Measurements from ENCODE around the gene MTMR10. TPM values are rescaled to one million over a fixed set of nuclear protein-coding genes. Genes with fewer than 3 reads are reported as not detected.

MTMR10 gene, protein sequence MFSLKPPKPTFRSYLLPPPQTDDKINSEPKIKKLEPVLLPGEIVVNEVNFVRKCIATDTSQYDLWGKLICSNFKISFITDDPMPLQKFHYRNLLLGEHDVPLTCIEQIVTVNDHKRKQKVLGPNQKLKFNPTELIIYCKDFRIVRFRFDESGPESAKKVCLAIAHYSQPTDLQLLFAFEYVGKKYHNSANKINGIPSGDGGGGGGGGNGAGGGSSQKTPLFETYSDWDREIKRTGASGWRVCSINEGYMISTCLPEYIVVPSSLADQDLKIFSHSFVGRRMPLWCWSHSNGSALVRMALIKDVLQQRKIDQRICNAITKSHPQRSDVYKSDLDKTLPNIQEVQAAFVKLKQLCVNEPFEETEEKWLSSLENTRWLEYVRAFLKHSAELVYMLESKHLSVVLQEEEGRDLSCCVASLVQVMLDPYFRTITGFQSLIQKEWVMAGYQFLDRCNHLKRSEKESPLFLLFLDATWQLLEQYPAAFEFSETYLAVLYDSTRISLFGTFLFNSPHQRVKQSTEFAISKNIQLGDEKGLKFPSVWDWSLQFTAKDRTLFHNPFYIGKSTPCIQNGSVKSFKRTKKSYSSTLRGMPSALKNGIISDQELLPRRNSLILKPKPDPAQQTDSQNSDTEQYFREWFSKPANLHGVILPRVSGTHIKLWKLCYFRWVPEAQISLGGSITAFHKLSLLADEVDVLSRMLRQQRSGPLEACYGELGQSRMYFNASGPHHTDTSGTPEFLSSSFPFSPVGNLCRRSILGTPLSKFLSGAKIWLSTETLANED
- total RNA-seq (2014; rRNA removed) (7.6 and 9.7 TPM in 2 replicates), Bru-seq, nascent RNA (percentile 74 among the genes with signal in this experiment), BruChase-seq, experiment 1, labeled RNA remaining after a 6-hour chase (percentile 67 among the genes with signal in this experiment), BruChase-seq, experiment 2, labeled RNA remaining after a 2-hour chase (percentile 71 among the genes with signal in this experiment)
- long read RNA-seq, full-length matches to known transcripts: 4 of 21 reads
- long read RNA-seq, partial matches to known transcripts: 6 of 21 reads
- long read RNA-seq, other reads (novel, unspliced or antisense): 11 of 21 reads

GRCh38 chr15:30991255-30992235 lies at the start of gene MTMR10:
Gene MTMR10 (minus strand): TSS chr15:30991628. CDS start chr15:30991506, 122 bp downstream.
- Histone ChIP-seq H3K27me3 (ENCODE audit: low read length) (no peaks in the 10 kb centered on the region), H3K79me2 (ENCODE audit: low read length) (peaks cover 20% of the 10 kb centered on the region), H3K9me2 (replicated peaks; ENCODE audit: low read length) (no peaks in the 10 kb centered on the region), H3K4me2 (ENCODE audit: low read length) (peak within 1 kb of the TSS; percentile 95), H3K4me3 (ENCODE audit: low read length) (peak within 1 kb of the TSS; percentile 100), H3K4me1 (ENCODE audit: insufficient read depth, low read length) (peaks cover 20% of the 10 kb centered on the region), H3K27ac (ENCODE audit: low read length) (peak within 1 kb of the TSS; percentile 22; the same call in 1 of the 2 replicates), H2AFZ (ENCODE audit: low read length) (peak within 1 kb of the TSS; percentile 99), H4K20me1 (ENCODE audit: low read length) (no peaks in the 10 kb centered on the region), H3K9ac (ENCODE audit: low read length) (peak within 1 kb of the TSS; percentile 89), H3F3A (ENCODE audit: low read length, unreplicated experiment) (no peaks in the 10 kb centered on the region), H3K9me3 (ENCODE audit: low read length) (no peaks in the 10 kb centered on the region), H3K36me3 (ENCODE audit: low read depth, low read length) (no peaks in the 10 kb centered on the region)
- ChIA-PET CTCF (interaction anchor here (0.6 kb wide), 1 partner anchor 229 kb away, joined by 3 read pairs; no protein-coding TSS in a partner anchor), POLR2A (ENCODE audit: unreplicated experiment) (no interaction called here)
- no TSS peak for BruUV-seq (replicated peaks)
- TF ChIP-seq EZH2 (IDR thresholded peaks at IDR 0.05; ENCODE audit: low read length, unreplicated experiment): no peak
- TF ChIP-seq, protein P1, sequence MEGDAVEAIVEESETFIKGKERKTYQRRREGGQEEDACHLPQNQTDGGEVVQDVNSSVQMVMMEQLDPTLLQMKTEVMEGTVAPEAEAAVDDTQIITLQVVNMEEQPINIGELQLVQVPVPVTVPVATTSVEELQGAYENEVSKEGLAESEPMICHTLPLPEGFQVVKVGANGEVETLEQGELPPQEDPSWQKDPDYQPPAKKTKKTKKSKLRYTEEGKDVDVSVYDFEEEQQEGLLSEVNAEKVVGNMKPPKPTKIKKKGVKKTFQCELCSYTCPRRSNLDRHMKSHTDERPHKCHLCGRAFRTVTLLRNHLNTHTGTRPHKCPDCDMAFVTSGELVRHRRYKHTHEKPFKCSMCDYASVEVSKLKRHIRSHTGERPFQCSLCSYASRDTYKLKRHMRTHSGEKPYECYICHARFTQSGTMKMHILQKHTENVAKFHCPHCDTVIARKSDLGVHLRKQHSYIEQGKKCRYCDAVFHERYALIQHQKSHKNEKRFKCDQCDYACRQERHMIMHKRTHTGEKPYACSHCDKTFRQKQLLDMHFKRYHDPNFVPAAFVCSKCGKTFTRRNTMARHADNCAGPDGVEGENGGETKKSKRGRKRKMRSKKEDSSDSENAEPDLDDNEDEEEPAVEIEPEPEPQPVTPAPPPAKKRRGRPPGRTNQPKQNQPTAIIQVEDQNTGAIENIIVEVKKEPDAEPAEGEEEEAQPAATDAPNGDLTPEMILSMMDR (conservative IDR thresholded peaks at IDR 0.05; ENCODE audit: low read depth, low read length): no peak
- TF ChIP-seq EZH2phosphoT487 (IDR thresholded peaks at IDR 0.05; ENCODE audit: borderline replicate concordance, low read length): no peak
- DNase-seq: peak; percentile 85
- intact Hi-C loops (cut with micrococcal nuclease): loop anchor here (2.0 to 10.0 kb wide), 7 partner anchors 37 to 496 kb away; partner anchors contain the start of genes FAN1 and KLF13
- peak; percentile 92 for ATAC-seq

DNA sequence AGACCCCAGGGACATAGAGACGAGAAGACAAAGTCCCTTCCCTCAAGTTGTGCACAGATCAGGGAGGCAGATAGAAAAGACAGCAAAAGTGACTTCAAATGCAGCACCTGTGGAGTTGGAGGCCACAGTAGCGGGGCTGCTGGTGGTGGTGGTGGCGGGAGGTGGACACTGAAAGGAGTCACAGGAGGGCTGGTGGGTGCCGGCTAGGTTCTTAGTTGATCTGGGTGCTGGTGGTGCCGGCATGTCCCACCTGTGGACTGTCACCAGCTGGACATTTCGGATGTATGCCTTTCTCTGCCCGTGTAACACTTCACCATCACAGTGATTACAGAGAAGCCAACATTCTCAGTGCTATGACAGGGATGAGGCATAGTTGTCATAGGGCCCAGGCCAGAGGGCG lies 49.2 kb upstream of the MTMR10 start:
- intact Hi-C loops (cut with micrococcal nuclease): no loop called here
- ChIA-PET CTCF (no interaction called here), POLR2A (ENCODE audit: unreplicated experiment) (no interaction called here)
- Histone ChIP-seq H3K27me3 (ENCODE audit: low read length) (peaks cover 44% of the 10 kb centered on the region), H3K4me1 (ENCODE audit: insufficient read depth, low read length) (no peaks in the 10 kb centered on the region), H2AFZ (ENCODE audit: low read length) (no peak overlapping the region), H3K36me3 (ENCODE audit: low read depth, low read length) (no peaks in the 10 kb centered on the region), H3K4me3 (ENCODE audit: low read length) (no peak overlapping the region), H3K79me2 (ENCODE audit: low read length) (no peaks in the 10 kb centered on the region), H3K4me2 (ENCODE audit: low read length) (no peak overlapping the region), H3F3A (ENCODE audit: low read length, unreplicated experiment) (no peaks in the 10 kb centered on the region), H3K9ac (ENCODE audit: low read length) (no peak overlapping the region), H3K9me3 (ENCODE audit: low read length) (no peaks in the 10 kb centered on the region), H3K9me2 (replicated peaks; ENCODE audit: low read length) (no peaks in the 10 kb centered on the region), H4K20me1 (ENCODE audit: low read length) (no peaks in the 10 kb centered on the region), H3K27ac (ENCODE audit: low read length) (no peak overlapping the region)
- no peak for ATAC-seq
- no TSS peak for BruUV-seq (replicated peaks)
- TF ChIP-seq EZH2phosphoT487 (IDR thresholded peaks at IDR 0.05; ENCODE audit: borderline replicate concordance, low read length) (no peak), EZH2 (IDR thresholded peaks at IDR 0.05; ENCODE audit: low read length, unreplicated experiment) (no peak)
- TF ChIP-seq, protein P1 (conservative IDR thresholded peaks at IDR 0.05; ENCODE audit: low read depth, low read length): no peak
- no peak for DNase-seq

All from PC-3 (cell line).